ENCODE measurements around the gene KCNJ16.

The KCNJ16 gene

DNA sequence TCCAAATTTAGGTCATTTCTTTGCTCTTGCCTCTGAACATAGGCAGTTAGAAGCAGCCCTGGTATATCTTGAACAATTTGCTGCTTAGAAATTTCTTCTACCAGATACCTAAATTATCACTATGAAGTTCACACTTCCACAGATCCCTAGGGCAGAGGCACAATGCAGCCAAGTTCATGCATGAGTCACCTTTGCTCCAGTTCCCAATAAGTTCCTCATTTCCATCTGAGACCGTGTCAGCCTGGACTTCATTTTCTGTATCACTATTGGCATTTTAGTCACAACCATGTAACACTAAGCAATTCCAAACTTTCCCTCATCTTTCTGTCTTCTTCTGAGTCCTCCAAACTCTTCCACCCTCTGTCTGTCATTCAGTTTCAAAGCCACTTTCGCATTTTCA, 45.0 kb downstream of the KCNJ16 start:
- H3K9me3 ChIP-seq (ENCODE audit: control insufficient read depth, low read length) = peaks cover 3% of the 10 kb centered on the region
- no peak for DNase-seq
- no peaks in the 10 kb centered on the region for H3K4me1 ChIP-seq (ENCODE audit: control insufficient read depth, insufficient read depth, low read length, poor library complexity, severe bottlenecking)
- H3K27me3 ChIP-seq (replicated peaks; ENCODE audit: control insufficient read depth, insufficient read depth, low read length, poor library complexity, severe bottlenecking) = no peaks in the 10 kb centered on the region
- no peaks in the 10 kb centered on the region for H3K36me3 ChIP-seq (ENCODE audit: control insufficient read depth, insufficient read depth, low read length)
- H3K27ac ChIP-seq (ENCODE audit: insufficient read depth, low read length, poor library complexity, severe bottlenecking) = no peak overlapping the region
- no peak overlapping the region for H3K4me3 ChIP-seq (ENCODE audit: insufficient read depth, low read depth, low read length, poor library complexity, severe bottlenecking)

DNA sequence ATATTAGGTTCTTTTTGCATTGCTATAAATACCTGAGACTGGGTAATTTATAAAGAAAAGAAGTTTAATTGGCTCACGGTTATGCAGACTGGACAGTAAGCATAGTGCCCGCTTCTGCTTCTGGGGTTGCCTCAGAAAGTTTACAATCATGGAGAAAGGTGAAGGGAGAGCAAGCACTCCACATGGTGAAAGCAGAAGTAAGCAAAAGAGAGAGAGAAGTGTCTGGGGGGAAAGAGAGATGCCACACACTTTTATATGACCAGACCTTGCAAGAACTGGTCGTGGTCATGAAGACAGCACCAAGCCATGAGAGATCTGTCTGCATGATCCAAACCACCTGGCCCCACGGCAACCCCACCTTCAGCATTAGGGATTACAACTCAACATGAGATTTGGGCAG, 45.4 kb downstream of the KCNJ16 start:
- no peaks in the 10 kb centered on the region for H3K27me3 ChIP-seq (replicated peaks; ENCODE audit: control insufficient read depth, insufficient read depth, low read length, poor library complexity, severe bottlenecking)
- no peaks in the 10 kb centered on the region for H3K36me3 ChIP-seq (ENCODE audit: control insufficient read depth, insufficient read depth, low read length)
- no peak for DNase-seq
- H3K4me3 ChIP-seq (ENCODE audit: insufficient read depth, low read depth, low read length, poor library complexity, severe bottlenecking) = no peak overlapping the region
- peaks cover 3% of the 10 kb centered on the region for H3K9me3 ChIP-seq (ENCODE audit: control insufficient read depth, low read length)
- no peaks in the 10 kb centered on the region for H3K4me1 ChIP-seq (ENCODE audit: control insufficient read depth, insufficient read depth, low read length, poor library complexity, severe bottlenecking)
- no peak overlapping the region for H3K27ac ChIP-seq (ENCODE audit: insufficient read depth, low read length, poor library complexity, severe bottlenecking)

- H3K9me3 ChIP-seq (ENCODE audit: control insufficient read depth, low read length) = peaks cover 3% of the 10 kb centered on the region
- no peak overlapping the region for H3K27ac ChIP-seq (ENCODE audit: insufficient read depth, low read length, poor library complexity, severe bottlenecking)
- DNase-seq = no peak
- H3K4me3 ChIP-seq (ENCODE audit: insufficient read depth, low read depth, low read length, poor library complexity, severe bottlenecking) = no peak overlapping the region
- no peaks in the 10 kb centered on the region for H3K36me3 ChIP-seq (ENCODE audit: control insufficient read depth, insufficient read depth, low read length)
- H3K4me1 ChIP-seq (ENCODE audit: control insufficient read depth, insufficient read depth, low read length, poor library complexity, severe bottlenecking) = no peaks in the 10 kb centered on the region
- no peaks in the 10 kb centered on the region for H3K27me3 ChIP-seq (replicated peaks; ENCODE audit: control insufficient read depth, insufficient read depth, low read length, poor library complexity, severe bottlenecking)
Measured at GRCh38 chr17:70121126-70121525, 46.1 kb downstream of the KCNJ16 start.

DNA sequence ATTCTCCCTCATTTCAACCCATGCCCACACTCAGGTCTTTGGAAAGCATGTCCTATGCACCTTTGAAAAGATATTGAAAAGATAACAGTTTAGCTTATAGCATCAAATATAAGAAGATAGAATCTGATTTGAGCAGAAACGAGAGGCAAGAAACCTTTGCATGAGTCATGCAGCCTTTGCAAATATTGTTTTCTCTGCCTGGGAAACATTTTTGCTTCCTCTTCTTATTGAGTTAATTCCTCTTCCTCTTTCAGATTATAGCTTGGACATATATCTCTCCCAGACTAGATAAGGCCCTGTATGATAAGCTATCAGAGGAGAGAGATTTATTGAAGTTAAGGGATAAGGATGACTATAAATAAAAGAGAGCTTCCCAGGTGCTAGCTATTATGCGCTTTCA, 48.2 kb downstream of the KCNJ16 start:
- H3K9me3 ChIP-seq (ENCODE audit: control insufficient read depth, low read length) = peaks cover 3% of the 10 kb centered on the region
- H3K4me3 ChIP-seq (ENCODE audit: insufficient read depth, low read depth, low read length, poor library complexity, severe bottlenecking) = no peak overlapping the region
- no peaks in the 10 kb centered on the region for H3K4me1 ChIP-seq (ENCODE audit: control insufficient read depth, insufficient read depth, low read length, poor library complexity, severe bottlenecking)
- H3K27ac ChIP-seq (ENCODE audit: insufficient read depth, low read length, poor library complexity, severe bottlenecking) = no peak overlapping the region
- no peaks in the 10 kb centered on the region for H3K36me3 ChIP-seq (ENCODE audit: control insufficient read depth, insufficient read depth, low read length)
- no peak for DNase-seq
- no peaks in the 10 kb centered on the region for H3K27me3 ChIP-seq (replicated peaks; ENCODE audit: control insufficient read depth, insufficient read depth, low read length, poor library complexity, severe bottlenecking)

- no peak overlapping the region for H3K4me3 ChIP-seq (ENCODE audit: insufficient read depth, low read depth, low read length, poor library complexity, severe bottlenecking)
- H3K4me1 ChIP-seq (ENCODE audit: control insufficient read depth, insufficient read depth, low read length, poor library complexity, severe bottlenecking) = no peaks in the 10 kb centered on the region
- no peak for DNase-seq
- H3K36me3 ChIP-seq (ENCODE audit: control insufficient read depth, insufficient read depth, low read length) = no peaks in the 10 kb centered on the region
- H3K27ac ChIP-seq (ENCODE audit: insufficient read depth, low read length, poor library complexity, severe bottlenecking) = no peak overlapping the region
- H3K27me3 ChIP-seq (replicated peaks; ENCODE audit: control insufficient read depth, insufficient read depth, low read length, poor library complexity, severe bottlenecking) = no peaks in the 10 kb centered on the region
- H3K9me3 ChIP-seq (ENCODE audit: control insufficient read depth, low read length) = peaks cover 3% of the 10 kb centered on the region
Measured at GRCh38 chr17:70124723-70125122, 49.7 kb downstream of the KCNJ16 start.

GRCh38 chr17:70127221-70127873, 52.3 kb downstream of the KCNJ16 start:
- no peaks in the 10 kb centered on the region for H3K36me3 ChIP-seq (ENCODE audit: control insufficient read depth, insufficient read depth, low read length)
- no peak overlapping the region for H3K27ac ChIP-seq (ENCODE audit: insufficient read depth, low read length, poor library complexity, severe bottlenecking)
- no peaks in the 10 kb centered on the region for H3K4me1 ChIP-seq (ENCODE audit: control insufficient read depth, insufficient read depth, low read length, poor library complexity, severe bottlenecking)
- H3K27me3 ChIP-seq (replicated peaks; ENCODE audit: control insufficient read depth, insufficient read depth, low read length, poor library complexity, severe bottlenecking) = no peaks in the 10 kb centered on the region
- no peak for DNase-seq
- H3K9me3 ChIP-seq (ENCODE audit: control insufficient read depth, low read length) = no peaks in the 10 kb centered on the region
- no peak overlapping the region for H3K4me3 ChIP-seq (ENCODE audit: insufficient read depth, low read depth, low read length, poor library complexity, severe bottlenecking)

DNA sequence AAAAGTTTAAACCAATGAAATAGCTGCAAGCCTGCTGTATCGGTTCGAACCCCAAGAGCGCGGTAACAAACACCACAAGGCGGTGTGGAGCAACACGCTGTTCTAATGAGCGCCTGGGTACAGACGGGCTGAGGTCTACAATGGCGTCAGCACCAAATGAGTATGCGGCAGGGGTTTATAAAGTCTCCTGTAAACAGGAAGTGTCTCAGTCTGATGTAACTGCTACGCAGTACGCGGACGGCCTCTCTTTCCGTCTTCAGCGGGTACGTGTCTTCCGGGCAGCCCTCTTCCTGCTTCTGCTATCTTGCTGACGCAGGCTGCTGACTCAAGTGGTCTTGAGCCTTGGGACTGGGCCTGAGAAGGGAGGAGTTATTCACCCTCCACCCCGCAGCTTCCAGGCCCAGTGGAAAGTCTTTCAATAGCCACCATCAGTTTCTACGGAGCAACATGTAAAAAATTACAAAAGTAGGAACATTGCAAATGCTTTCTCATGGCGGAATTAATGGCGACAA, 53.8 kb downstream of the KCNJ16 start:
- no peaks in the 10 kb centered on the region for H3K27me3 ChIP-seq (replicated peaks; ENCODE audit: control insufficient read depth, insufficient read depth, low read length, poor library complexity, severe bottlenecking)
- no peak for DNase-seq
- no peaks in the 10 kb centered on the region for H3K4me1 ChIP-seq (ENCODE audit: control insufficient read depth, insufficient read depth, low read length, poor library complexity, severe bottlenecking)
- no peak overlapping the region for H3K27ac ChIP-seq (ENCODE audit: insufficient read depth, low read length, poor library complexity, severe bottlenecking)
- no peaks in the 10 kb centered on the region for H3K9me3 ChIP-seq (ENCODE audit: control insufficient read depth, low read length)
- H3K36me3 ChIP-seq (ENCODE audit: control insufficient read depth, insufficient read depth, low read length) = no peaks in the 10 kb centered on the region
- no peak overlapping the region for H3K4me3 ChIP-seq (ENCODE audit: insufficient read depth, low read depth, low read length, poor library complexity, severe bottlenecking)

GRCh38 chr17:70130289-70130688, 55.3 kb downstream of the KCNJ16 start:
- Histone ChIP-seq H3K4me1 (ENCODE audit: control insufficient read depth, insufficient read depth, low read length, poor library complexity, severe bottlenecking) (no peaks in the 10 kb centered on the region), H3K27me3 (replicated peaks; ENCODE audit: control insufficient read depth, insufficient read depth, low read length, poor library complexity, severe bottlenecking) (no peaks in the 10 kb centered on the region), H3K27ac (ENCODE audit: insufficient read depth, low read length, poor library complexity, severe bottlenecking) (no peak overlapping the region), H3K36me3 (ENCODE audit: control insufficient read depth, insufficient read depth, low read length) (no peaks in the 10 kb centered on the region), H3K4me3 (ENCODE audit: insufficient read depth, low read depth, low read length, poor library complexity, severe bottlenecking) (no peak overlapping the region), H3K9me3 (ENCODE audit: control insufficient read depth, low read length) (no peaks in the 10 kb centered on the region)
- DNase-seq = no peak

- no peak overlapping the region for H3K27ac ChIP-seq (ENCODE audit: insufficient read depth, low read length, poor library complexity, severe bottlenecking)
- no peaks in the 10 kb centered on the region for H3K36me3 ChIP-seq (ENCODE audit: control insufficient read depth, insufficient read depth, low read length)
- no peak overlapping the region for H3K4me3 ChIP-seq (ENCODE audit: insufficient read depth, low read depth, low read length, poor library complexity, severe bottlenecking)
- no peak for DNase-seq
- H3K9me3 ChIP-seq (ENCODE audit: control insufficient read depth, low read length) = no peaks in the 10 kb centered on the region
- H3K27me3 ChIP-seq (replicated peaks; ENCODE audit: control insufficient read depth, insufficient read depth, low read length, poor library complexity, severe bottlenecking) = no peaks in the 10 kb centered on the region
- H3K4me1 ChIP-seq (ENCODE audit: control insufficient read depth, insufficient read depth, low read length, poor library complexity, severe bottlenecking) = no peaks in the 10 kb centered on the region
Measured at GRCh38 chr17:70132505-70132904, 57.5 kb downstream of the KCNJ16 start.

GRCh38 chr17:70134042-70134441, 59.0 kb downstream of the KCNJ16 start:
- DNase-seq = no peak
- Histone ChIP-seq H3K36me3 (ENCODE audit: control insufficient read depth, insufficient read depth, low read length) (no peaks in the 10 kb centered on the region), H3K4me3 (ENCODE audit: insufficient read depth, low read depth, low read length, poor library complexity, severe bottlenecking) (no peak overlapping the region), H3K4me1 (ENCODE audit: control insufficient read depth, insufficient read depth, low read length, poor library complexity, severe bottlenecking) (no peaks in the 10 kb centered on the region), H3K27ac (ENCODE audit: insufficient read depth, low read length, poor library complexity, severe bottlenecking) (no peak overlapping the region), H3K9me3 (ENCODE audit: control insufficient read depth, low read length) (no peaks in the 10 kb centered on the region), H3K27me3 (replicated peaks; ENCODE audit: control insufficient read depth, insufficient read depth, low read length, poor library complexity, severe bottlenecking) (no peaks in the 10 kb centered on the region)

Measured in effector memory CD4-positive, alpha-beta T cell (primary cell).